Daoy (cell line): ENCODE results near the gene ZNF428. TPM values are rescaled to one million over a fixed set of nuclear protein-coding genes. Genes with fewer than 3 reads are reported as not detected.
A peak's percentile ranks its signal among the peaks of the same experiment; 100 is the strongest.
"Not testable (repeated sequence)": the region's sequence is repeated elsewhere in the genome, so short reads cannot be mapped to it uniquely, and the experiment has no call there.

Experiments used
- DNase-seq: peaks from one replicate; pipeline ENCODE4 v3.0.0-alpha.2; 2015; ENCODE audit warnings: low read depth
- total RNA-seq: library from RNA; depleted of rRNA; stranded (reverse); fragments of >200 nt; shearing (Covaris generic); gene quantifications from 2 replicates; pipeline ENCODE4 v1.2.3, GENCODE V29; 2014

ZNF428 gene
- total RNA-seq, 1 experiment from 2014 or later: 40.5 TPM

- DNase-seq: no peak
Measured at GRCh38 chr19:43616954-43617353, 2.5 kb downstream of the ZNF428 start.

- DNase-seq: no peak
Measured at GRCh38 chr19:43616306-43616705, 3.1 kb downstream of the ZNF428 start.

GRCh38 chr19:43612374-43612773 is 7.1 kb downstream of the ZNF428 start:
- no peak for DNase-seq

- DNase-seq: no peak
Measured at GRCh38 chr19:43611788-43612187, 7.6 kb downstream of the ZNF428 start, which contains the start of gene SRRM5. Gene SRRM5 (plus strand): TSS chr19:43612088. CDS start chr19:43612122, 34 bp downstream.

- DNase-seq: no peak
Measured at GRCh38 chr19:43610493-43610892, 8.9 kb downstream of the ZNF428 start.

DNA sequence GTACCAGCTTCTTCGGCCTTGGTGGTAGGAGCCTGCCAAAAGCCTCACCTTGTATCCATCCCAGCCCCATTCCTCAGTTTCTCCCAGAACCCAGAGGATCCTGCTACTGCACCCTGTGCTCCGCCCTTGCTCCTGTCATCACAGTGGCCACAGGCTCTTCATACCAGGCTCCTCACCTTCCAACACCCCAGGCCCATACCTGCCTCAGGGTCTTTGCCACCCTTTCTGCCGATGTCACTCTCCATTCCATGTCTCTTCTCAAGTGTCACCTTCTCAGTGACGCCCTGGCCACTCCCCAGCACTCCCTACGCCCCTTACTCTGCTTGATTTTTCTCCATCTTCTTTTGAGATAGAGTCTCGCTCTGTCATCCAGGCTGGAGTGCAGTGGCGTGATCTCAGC is 9.6 kb downstream of the ZNF428 start:
- DNase-seq: no peak

DNA sequence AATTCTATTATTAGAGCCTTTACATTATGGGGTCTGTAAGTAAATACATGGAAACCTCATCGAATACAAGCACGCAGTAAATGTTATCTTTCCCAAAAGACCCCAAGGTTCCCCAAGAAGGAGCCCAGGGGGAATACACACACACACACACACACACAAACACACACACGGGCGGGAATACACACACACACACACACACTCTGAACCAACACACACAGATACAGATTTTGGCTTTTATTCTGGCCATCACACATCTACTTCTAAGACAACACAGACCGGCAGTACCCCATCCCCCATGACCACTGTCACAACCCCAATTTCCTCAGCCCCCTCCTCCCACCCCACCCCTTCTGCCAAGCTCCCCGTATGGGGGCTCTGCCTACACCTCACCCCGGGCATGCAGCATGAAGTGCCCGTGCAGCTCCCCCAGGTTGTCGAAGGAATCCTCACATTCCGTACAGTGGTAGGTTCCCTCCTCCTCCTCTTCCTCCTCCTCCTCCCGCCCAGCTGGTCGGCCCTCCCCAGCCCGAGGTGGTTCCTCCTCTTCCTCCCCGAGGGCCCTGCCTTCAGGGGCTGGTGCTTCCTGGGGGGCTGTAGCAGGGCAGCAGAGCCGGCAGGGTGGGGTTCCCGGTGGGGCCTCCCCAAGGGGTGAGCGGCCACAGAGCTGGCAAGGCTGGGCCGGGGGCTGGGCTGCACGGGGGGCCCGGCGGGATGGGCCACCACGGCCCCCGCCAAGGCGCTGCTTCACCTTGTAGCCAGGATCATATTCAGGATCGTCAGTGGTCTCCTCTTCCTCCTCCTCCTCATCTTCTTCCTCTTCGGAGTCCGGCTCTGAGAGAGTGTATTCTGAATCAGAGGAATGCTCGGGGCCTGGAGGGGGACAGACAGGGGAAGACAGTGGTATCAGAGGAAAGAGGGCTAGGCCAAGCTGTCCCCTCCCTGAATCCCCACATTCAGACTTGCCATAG is 11.9 kb downstream of the ZNF428 start:
- no peak for DNase-seq

GRCh38 chr19:43606569-43607229 is 12.7 kb downstream of the ZNF428 start:
- DNase-seq: no peak

DNA sequence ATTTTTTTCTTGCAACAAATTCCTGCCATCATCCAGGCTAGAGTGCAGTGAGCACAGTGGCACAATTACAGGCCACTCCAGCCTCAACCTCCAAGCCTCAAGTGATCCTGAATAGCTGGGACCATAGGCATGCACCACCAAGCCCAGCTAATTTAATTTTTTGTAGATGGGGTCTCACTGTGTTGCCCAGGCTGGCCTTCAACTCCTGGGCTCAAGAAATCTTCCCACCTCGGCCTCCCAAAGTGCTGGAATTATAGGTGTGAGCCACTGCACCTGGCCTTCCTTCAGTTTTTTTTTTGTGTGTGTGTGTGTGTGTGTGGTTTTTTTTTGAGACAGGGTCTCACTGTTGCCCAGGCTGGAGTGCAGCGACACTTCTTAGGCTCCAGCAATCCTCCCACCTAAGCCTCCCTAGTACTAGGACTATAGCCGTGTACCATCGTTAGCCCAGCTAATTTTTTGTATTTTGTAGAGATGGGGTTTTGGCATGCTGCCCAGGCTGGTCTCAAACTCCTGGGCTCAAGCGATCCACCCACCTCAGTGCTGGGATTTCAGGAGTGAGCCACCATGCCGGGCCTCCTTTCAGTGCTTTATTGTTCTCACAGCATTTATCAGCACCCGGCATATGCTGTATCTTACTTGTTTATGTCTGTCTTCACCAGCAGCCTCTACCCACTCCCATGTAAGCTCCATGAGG is 13.4 kb downstream of the ZNF428 start:
- no peak for DNase-seq

DNA sequence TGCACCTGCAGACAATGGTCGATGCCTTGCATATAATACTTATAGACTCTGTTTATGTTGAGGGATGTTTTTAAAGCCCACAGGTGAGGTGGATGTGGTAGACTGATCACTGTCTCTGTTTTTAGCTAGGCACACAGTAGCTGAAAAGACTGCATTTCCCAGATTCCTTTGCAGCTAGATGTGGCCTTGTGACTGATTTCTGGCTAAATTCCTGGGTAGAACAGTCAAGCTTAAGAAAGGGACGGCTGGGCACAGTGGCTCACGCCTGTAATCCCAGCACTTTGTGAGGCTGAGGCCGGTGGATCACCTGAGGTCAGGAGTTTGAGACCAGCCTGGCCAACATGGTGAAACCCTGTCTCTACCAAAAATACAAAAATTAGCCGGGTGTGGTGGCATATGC is 19.1 kb downstream of the ZNF428 start:
- DNase-seq: not testable (repeated sequence)

- no peak for DNase-seq
Measured at GRCh38 chr19:43599635-43600295, 19.7 kb downstream of the ZNF428 start.

- DNase-seq: no peak
Measured at GRCh38 chr19:43598445-43599240, 20.8 kb downstream of the ZNF428 start.

- DNase-seq: no peak
Measured at GRCh38 chr19:43597876-43598275, 21.6 kb downstream of the ZNF428 start.

GRCh38 chr19:43596842-43597461 is 22.5 kb downstream of the ZNF428 start:
- no peak for DNase-seq

- DNase-seq: peak; percentile 100
Measured at GRCh38 chr19:43595999-43596841, 23.2 kb downstream of the ZNF428 start, which contains the start of the genes IRGQ and ZNF576. Gene IRGQ (minus strand): TSS chr19:43596134. CDS start chr19:43595338, 796 bp downstream. Gene ZNF576 (plus strand): TSS chr19:43596595. CDS start chr19:43597109, 514 bp downstream.

DNA sequence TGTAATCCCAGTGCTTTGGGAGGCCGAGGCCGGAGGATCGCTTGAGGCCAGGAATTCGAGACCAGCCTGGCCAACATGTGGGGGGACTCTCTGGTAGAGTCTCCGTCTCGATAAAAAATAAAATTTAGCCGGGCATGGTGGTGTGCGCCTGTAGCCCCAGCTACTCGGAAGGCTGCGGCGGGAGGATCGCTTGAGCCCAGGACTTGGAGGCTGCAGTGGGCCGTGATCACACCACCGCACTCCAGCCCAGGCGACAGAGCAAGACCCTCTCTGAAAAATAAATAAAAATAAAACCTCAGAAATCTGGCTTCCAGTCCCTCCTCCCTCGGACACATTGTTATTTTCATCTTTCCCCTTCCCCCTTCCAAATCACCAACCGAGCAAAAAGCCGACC is 23.8 kb downstream of the ZNF428 start:
- no peak for DNase-seq

DNA sequence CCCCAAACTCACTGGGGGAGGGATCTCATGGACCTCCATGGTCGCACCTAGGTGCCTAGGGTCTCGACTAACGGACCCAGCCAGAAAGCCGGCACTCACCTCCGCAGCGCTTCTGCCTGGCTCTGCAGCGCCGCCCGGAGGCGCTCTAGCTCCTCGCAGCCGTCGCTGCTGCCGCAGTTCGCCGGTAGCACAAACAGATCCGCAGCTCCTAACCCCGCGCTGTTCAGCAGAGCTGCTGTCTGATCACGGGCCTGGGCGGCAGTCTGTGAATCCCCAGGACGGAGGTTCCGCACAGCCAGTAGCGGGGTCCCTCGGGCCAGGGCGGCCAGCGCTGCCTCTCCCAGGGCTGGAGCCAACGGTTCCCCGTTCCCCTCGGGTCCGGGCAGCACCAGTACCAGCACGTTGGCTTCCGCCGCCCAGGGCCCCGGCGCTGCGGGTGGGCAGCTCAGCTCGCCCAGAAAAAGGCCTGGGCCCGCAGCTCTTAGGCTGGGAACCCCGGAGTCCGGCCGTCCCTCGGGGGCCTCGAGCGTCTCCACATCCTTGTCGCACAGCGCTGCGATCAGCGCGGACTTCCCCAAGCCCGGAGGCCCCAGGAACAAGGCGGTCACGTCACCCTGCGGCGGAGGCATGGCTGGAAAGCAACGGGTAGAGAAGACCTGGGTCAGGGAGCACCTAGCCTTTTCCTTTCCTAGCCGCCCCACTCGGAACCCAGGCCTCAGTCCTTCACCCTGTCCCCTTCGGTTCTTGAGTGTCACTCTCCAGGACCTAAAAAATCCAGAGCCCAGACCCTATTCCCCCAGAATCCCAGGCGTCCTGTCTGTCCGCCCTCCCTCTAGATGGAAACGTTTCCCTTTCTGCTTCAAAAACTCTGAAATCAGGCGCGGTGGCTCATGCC is 24.5 kb downstream of the ZNF428 start:
- DNase-seq: peak; percentile 78

- no peak for DNase-seq
Measured at GRCh38 chr19:43594081-43594697, 25.2 kb downstream of the ZNF428 start.
